Lung microvascular endothelial cell (primary cell): Measurements from ENCODE around the gene NXT2. TPM values are rescaled to one million over a fixed set of nuclear protein-coding genes. Genes with fewer than 3 reads are reported as not detected.
"Not testable (repeated sequence)": the region's sequence is repeated elsewhere in the genome, so short reads cannot be mapped to it uniquely, and the experiment has no call there.

Source experiments
- DNase-seq, 2 donors: peaks; one replicate each; pipeline versions ENCODE4 v3.0.0 to v3.0.0-alpha.2; 2010; ENCODE audit warnings: low read depth in 2 of 2
- total RNA-seq: library from RNA; depleted of rRNA; stranded (reverse); fragments of >200 nt; gene quantifications from 2 replicates; pipeline ENCODE4 v1.2.1, GENCODE V29; 2014

Gene NXT2
- 6.8 and 8.5 TPM in 2 replicates for total RNA-seq

GRCh38 chrX:109536439-109537323 lies at the start of gene NXT2:
TSS of gene NXT2 (plus strand) at chrX:109536844. CDS start at chrX:109537007, 163 bp downstream.
- DNase-seq: peak; percentile 93 to 94

GRCh38 chrX:109487640-109488039 lies 49.0 kb upstream of the NXT2 start:
- DNase-seq: no peak

- no peak for DNase-seq
These were observed 47.5 kb upstream of the NXT2 start for GRCh38 chrX:109489174-109489573.

- DNase-seq: no peak
These were observed 38.2 kb upstream of the NXT2 start for GRCh38 chrX:109498434-109498833.

- no peak for DNase-seq
These were observed 35.5 kb upstream of the NXT2 start for GRCh38 chrX:109501176-109501575.

- DNase-seq: no peak
These were observed 27.7 kb upstream of the NXT2 start for GRCh38 chrX:109508915-109509314.

GRCh38 chrX:109511113-109511512 lies 25.5 kb upstream of the NXT2 start:
- DNase-seq: no peak

GRCh38 chrX:109519001-109519400 lies 17.6 kb upstream of the NXT2 start:
- no peak for DNase-seq

- DNase-seq: no peak
These were observed 3.6 kb upstream of the NXT2 start for GRCh38 chrX:109533005-109533404.

GRCh38 chrX:109533631-109534030 lies 3.0 kb upstream of the NXT2 start:
- DNase-seq: peak; percentile 70 to 78

GRCh38 chrX:109534933-109535332 lies 1.7 kb upstream of the NXT2 start:
- no peak for DNase-seq

- no peak for DNase-seq
These were observed 1.1 kb upstream of the NXT2 start for GRCh38 chrX:109535578-109535977.

GRCh38 chrX:109537324-109537665 lies 651 bp downstream of the NXT2 start:
- peak in 1 of 2 donors; percentile 65 for DNase-seq

- DNase-seq: not testable (repeated sequence)
These were observed 2.4 kb downstream of the NXT2 start for GRCh38 chrX:109539007-109539406.

GRCh38 chrX:109553862-109554261 lies 17.2 kb downstream of the NXT2 start:
- no peak for DNase-seq

GRCh38 chrX:109576083-109576482 lies 39.4 kb downstream of the NXT2 start:
- not testable (repeated sequence) for DNase-seq

GRCh38 chrX:109577055-109577454 lies 40.4 kb downstream of the NXT2 start:
- DNase-seq: no peak

GRCh38 chrX:109578916-109579315 lies 42.3 kb downstream of the NXT2 start:
- DNase-seq: peak in 1 of 2 donors; percentile 69

- no peak for DNase-seq
These were observed 48.8 kb downstream of the NXT2 start for GRCh38 chrX:109585488-109585887.

GRCh38 chrX:109590176-109590575 lies 53.5 kb downstream of the NXT2 start:
- no peak for DNase-seq
